ENCODE data around the gene OSBPL3.

The OSBPL3 gene

GRCh38 chr7:24891311-24891735 lies 88.7 kb downstream of the OSBPL3 start:
- DNase-seq, result no peak

- DNase-seq, result no peak
Observed at GRCh38 chr7:24889611-24890010, 90.4 kb downstream of the OSBPL3 start.

GRCh38 chr7:24888653-24889052 lies 91.3 kb downstream of the OSBPL3 start:
- DNase-seq, result no peak

- no peak for DNase-seq
Observed at GRCh38 chr7:24885716-24886115, 94.3 kb downstream of the OSBPL3 start.

- DNase-seq, result no peak
Observed at GRCh38 chr7:24885305-24885704, 94.7 kb downstream of the OSBPL3 start.

- no peak for DNase-seq
Observed at GRCh38 chr7:24884401-24884800, 95.6 kb downstream of the OSBPL3 start.

- no peak for DNase-seq
Observed at GRCh38 chr7:24883622-24884013, 96.4 kb downstream of the OSBPL3 start.

GRCh38 chr7:24882989-24883621 lies 96.9 kb downstream of the OSBPL3 start:
- no peak for DNase-seq

GRCh38 chr7:24881623-24882022 lies 98.4 kb downstream of the OSBPL3 start:
- DNase-seq, result no peak

GRCh38 chr7:24880886-24881285 lies 99.1 kb downstream of the OSBPL3 start:
- no peak for DNase-seq

GRCh38 chr7:24879291-24879690 lies 100.7 kb downstream of the OSBPL3 start:
- DNase-seq, result no peak

GRCh38 chr7:24877790-24878311 lies 102.1 kb downstream of the OSBPL3 start:
- DNase-seq, result peak; percentile 15

- DNase-seq, result no peak
Observed at GRCh38 chr7:24874791-24875190, 105.2 kb downstream of the OSBPL3 start.

- DNase-seq, result no peak
Observed at GRCh38 chr7:24873944-24874343, 106.0 kb downstream of the OSBPL3 start.

GRCh38 chr7:24871770-24872169 lies 108.2 kb downstream of the OSBPL3 start:
- DNase-seq, result no peak

- DNase-seq, result no peak
Observed at GRCh38 chr7:24870766-24871165, 109.2 kb downstream of the OSBPL3 start.

- no peak for DNase-seq
Observed at GRCh38 chr7:24869572-24869971, 110.4 kb downstream of the OSBPL3 start.

GRCh38 chr7:24868741-24869140 lies 111.2 kb downstream of the OSBPL3 start:
- DNase-seq, result no peak

- DNase-seq, result peak; percentile 86
Observed at GRCh38 chr7:24866004-24866615, 113.9 kb downstream of the OSBPL3 start.

- DNase-seq, result no peak
Observed at GRCh38 chr7:24864214-24864817, 115.7 kb downstream of the OSBPL3 start.

GRCh38 chr7:24863626-24864025 lies 116.4 kb downstream of the OSBPL3 start:
- no peak for DNase-seq

GRCh38 chr7:24862461-24862860 lies 117.5 kb downstream of the OSBPL3 start:
- no peak for DNase-seq

- DNase-seq, result no peak
Observed at GRCh38 chr7:24861336-24861735, 118.6 kb downstream of the OSBPL3 start.

GRCh38 chr7:24860611-24861010 lies 119.4 kb downstream of the OSBPL3 start:
- DNase-seq, result no peak

Measured in activated CD4-positive, alpha-beta T cell treated with anti-CD3 and anti-CD28 coated beads, Interleukin-2, Interleukin-6, amounts not matched to agents 100 ng/mL and 50 ng/mL, durations not matched to agents 16 hours and 8 hours (primary cell).